ENCODE results near the gene ELANE.
"Not testable (repeated sequence)": the region's sequence is repeated elsewhere in the genome, so short reads cannot be mapped to it uniquely, and the experiment has no call there.

- not testable (repeated sequence) for TF ChIP-seq CTCF, POLR2A (IDR thresholded peaks at IDR 0.05)
Measured at GRCh38 chr19:891421-892200, 39.5 kb downstream of the ELANE start.

Data from sigmoid colon (tissue), 3 donors.